ENCODE results near the gene ACAT2.

- no peak for TF ChIP-seq CTCF (IDR thresholded peaks at IDR 0.05)
- TF ChIP-seq EZH2phosphoT487 (IDR thresholded peaks at IDR 0.05) = no peak
- TF ChIP-seq EZH2 (IDR thresholded peaks at IDR 0.05) = no peak
Observed at GRCh38 chr6:159729598-159730331, 32.1 kb upstream of the ACAT2 start.
